HG03575 (cell line): Measurements from ENCODE around the gene FRMD4A.
"Not testable (repeated sequence)": the region's sequence is repeated elsewhere in the genome, so short reads cannot be mapped to it uniquely, and the experiment has no call there.

Experiments
- ATAC-seq: cut with Tn5 transposase; IDR thresholded peaks from one replicate; pipeline ENCODE4 v1.9.1; 2021; ENCODE audit not compliant: unreplicated experiment, insufficient number of reproducible peaks, low FRiP score; ENCODE audit errors: extremely low read depth

Gene FRMD4A

DNA sequence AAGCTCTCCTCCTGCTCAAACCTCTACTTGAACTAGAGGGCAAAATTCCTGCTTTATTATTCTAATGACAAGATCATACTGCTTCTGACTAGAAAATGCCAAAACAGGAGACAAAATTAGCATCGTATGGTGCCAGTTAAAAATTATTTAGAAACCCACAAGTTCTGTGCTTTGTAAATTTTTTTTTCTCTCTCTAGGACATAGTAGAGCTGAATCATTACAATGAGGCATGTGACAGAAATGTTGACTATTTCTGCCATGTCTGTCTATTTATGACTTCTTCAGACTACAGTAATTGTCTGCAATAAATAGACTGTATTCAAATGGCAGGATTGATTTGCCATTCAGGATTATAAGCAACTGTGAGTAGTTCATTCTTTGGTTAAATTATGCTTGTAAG, 408.1 kb downstream of the FRMD4A start:
- ATAC-seq = no peak

DNA sequence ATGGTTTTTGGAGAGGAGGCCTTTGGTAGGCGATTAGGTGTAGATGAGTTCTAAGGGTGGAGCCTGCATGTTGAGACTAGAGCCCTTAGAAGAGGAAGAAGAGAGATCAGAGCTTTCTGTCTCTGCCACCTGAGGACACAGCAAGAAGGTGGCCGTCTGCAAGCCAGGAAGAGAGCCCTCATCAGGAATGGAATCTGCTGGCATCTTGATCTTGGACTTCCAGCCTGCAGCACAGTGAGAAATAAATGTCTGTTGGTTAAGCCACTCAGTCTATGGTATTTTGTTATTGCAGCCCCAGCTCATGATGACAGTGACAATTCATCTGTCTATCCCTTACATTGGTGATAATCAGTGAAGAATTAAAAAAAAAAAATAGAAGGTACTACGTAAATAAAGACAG, 408.8 kb downstream of the FRMD4A start:
- no peak for ATAC-seq

DNA sequence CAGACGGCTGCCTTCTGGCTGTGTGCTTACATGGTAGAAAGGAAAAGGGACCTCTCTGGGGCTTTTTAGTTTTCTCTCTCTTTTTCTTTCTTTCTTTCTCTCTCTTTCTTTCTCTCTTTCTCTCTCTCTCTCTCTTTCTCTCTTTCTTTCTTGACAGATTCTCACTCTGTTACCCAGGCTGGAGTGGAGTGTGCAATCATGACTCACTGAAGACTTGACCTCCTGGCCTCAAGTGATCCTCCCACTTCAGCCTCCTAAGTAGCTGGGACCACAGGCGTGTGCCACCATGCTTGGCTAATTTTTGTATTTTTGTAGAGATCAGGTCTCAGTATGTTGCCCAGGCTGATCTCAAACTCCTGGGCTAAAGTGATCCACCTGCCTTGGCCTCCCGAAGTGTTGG, 409.6 kb downstream of the FRMD4A start:
- ATAC-seq = not testable (repeated sequence)

DNA sequence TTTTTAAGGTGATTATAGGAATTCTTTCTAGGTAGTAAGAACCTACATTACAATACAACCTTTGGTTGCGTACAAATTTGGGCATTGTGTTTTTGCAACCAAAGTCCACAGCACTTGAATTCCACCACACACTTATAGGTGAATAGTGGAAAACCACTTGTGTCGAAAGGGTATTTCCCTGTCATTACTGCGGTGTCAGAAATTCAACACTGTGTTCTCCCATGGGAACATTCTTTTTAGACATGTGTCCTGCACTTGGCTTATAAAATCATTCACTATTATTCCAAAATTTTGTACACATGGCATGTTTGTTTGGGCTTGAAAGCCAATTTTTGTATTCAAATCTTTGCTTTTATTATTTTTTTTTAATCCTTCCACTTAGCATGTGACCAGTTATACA, 410.3 kb downstream of the FRMD4A start:
- ATAC-seq = no peak

DNA sequence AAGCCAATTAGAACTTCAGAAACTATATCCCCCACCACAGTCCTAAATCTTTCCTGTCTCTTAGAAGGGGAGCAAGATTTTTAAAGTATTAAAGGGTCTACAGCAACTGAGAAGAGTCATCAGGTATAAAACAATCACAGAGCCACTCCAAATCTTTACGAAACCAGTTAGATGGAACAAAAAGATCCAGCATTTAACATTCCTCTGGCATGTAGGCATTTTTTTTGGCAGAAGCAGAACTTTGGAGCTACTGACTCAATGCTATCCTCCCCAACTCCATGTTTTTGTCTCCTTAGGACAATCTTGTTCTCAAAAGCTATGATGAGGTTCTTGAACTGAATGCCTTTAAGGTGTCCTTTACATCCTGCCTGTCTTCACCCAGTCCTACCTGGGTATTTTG, 410.7 kb downstream of the FRMD4A start:
- no peak for ATAC-seq

DNA sequence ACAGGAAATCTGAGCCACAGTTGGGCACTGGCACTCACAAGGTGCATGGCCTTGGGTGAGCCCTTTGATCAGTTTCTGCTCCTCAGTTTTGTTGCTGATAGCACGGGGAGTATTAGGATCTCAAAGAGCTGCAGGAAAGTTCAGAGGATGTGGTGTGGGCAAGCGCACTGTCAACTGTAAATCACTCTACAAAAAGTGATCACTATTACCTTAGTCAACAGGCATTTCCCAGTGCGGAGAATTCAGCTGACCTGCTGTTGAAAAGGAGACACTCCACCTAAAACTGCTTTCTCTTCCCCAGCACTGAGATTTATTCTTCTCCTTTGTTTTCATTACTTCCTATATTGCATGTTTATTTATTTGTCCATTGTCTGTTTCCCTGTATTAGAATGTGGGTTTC, 412.9 kb downstream of the FRMD4A start:
- ATAC-seq = no peak

DNA sequence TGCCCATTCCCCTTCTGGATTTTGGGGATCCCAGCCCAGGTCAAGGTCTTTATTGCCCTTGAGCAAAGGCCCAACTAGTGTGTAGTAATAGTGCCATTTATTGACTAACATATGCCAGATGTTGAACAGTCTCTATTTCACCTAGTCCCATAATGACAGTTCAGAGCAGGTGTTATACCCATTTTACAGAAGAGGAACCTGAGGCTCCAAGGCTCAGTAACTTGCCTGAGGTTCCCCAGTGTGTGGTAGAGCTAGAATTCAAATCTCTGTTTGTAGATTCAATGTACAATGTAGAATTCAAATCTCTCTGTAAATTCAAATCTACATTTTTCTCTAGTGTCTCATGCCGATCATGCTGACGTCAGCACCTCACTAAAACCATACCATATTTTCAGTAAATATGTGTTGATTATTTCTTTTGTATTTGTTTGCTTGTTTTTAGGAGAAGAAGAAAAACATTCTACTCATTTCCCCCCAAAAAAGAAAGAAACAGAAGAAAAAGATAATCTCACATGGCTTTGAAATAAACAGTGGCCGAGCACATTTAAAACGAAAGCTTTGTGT, 414.3 kb downstream of the FRMD4A start:
- no peak for ATAC-seq

DNA sequence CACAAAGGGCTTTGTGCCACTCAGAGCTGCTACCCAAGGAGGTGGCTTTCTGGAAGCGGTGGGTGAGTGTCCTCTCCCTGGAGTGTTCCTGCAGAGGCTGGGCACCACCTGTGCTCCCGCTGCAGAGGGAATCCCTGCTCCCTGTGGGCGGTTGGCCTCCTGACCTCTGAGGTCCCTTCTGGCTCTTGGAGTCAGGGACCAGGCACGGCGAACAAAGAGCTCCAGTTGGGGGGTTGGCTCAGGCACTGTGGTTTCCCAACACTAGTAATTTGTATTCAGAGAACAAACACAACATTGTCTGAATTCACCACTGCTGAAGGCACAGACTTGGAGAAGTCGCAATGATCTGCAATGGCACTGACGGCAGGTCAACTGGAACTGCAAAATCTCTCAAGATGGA, 415.0 kb downstream of the FRMD4A start:
- no peak for ATAC-seq

DNA sequence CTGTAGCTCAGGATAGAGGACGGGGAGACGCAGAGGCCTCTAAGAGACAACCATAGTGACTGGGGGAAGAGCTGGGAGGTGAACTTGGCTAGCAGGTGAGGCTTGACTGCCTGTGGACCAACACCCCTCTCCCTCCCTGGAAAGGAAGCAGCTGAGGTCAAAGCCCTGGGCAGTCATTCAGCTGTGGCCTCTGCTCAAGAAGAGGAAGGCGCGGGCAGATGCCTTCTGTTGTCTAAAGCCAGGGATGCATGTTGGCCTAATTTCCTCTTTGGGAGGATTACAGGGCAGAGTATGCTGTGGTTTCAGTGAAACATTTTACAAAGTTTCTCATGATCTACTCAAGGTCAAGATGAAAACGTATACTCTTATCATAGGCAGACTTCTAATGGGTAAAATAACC, 416.8 kb downstream of the FRMD4A start:
- ATAC-seq = no peak

DNA sequence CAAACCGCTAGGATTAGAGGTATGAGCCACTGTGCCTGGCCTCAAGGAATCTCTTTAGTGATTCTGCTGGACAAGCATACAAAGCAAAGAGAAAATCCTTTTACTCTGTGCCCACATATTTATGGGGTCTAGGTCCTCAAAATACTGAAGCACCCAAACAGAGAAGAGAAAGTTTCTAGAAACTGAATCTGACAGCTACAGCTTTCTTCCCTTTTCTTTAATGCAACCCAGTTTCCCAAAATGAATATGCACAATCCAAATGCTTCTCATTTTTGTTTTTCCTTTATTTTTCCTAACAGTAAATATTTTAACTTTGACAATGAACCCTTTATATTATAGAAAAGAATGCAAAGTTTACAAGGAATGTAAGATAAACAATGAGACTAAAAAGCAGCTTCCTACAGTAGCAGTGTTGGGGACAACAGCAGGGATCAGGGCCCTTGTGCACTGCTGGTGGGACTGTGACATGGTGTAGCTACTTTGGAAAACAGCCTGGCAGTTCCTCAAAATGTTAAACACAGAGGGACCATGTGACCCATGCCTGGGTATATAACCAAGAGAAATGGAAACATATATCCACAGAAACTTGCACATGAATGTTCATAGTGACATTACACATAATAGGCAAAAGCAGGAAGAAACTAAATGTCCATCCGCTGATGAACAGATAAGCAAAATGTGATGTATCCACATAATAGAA, 418.8 kb downstream of the FRMD4A start:
- ATAC-seq = no peak

DNA sequence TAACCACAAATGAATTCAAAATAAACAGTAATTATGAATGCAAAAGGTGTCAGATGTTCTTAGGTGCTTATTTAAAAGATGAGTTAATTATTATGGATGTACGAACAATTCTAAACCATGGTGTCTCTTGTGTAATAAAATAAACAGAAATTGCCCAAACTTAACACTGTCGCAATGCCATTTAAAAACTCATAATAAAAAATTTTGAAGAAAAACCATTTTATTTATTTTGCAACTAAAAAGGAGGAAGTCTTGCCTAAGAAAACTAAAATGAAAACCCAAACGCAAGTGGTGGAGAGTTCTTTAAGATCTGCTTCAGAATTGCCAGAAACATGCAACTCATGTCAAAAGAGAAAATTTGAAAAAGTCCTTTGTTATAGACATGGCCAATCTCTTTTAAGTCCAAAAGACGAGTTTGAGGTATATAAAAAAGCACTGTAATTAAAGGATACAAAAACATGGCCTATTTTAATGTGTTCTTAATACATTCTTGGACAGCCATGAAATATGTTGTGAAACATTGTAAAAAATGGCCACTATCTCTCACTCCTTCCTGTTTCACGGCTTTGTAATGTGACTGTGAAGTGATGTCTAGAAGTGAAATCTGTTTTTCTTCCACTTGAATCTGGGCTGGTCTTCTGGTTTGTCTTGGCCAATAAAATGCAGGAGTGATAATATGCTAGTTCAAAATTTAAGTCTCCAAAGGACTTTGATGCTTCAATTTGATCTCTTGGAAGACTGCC, 421.0 kb downstream of the FRMD4A start:
- ATAC-seq = no peak

DNA sequence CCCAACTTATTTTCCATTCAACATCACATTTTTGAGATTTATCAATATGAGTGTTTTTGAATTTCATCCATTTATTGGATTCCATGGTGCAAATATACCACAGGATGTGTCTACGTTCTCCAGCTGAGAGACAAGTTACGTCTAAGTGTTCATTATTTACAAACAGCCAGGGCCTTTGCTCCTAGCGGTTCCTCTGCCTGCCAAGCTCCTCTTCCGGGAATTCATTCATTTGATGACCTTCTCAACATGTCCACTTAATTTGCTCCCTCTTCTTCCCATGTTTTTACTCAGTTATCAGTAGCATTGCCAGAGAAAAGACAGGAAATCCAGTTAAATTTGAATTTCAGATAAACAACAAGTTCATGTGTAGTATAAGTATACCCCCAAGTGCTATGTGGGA, 422.2 kb downstream of the FRMD4A start:
- no peak for ATAC-seq

DNA sequence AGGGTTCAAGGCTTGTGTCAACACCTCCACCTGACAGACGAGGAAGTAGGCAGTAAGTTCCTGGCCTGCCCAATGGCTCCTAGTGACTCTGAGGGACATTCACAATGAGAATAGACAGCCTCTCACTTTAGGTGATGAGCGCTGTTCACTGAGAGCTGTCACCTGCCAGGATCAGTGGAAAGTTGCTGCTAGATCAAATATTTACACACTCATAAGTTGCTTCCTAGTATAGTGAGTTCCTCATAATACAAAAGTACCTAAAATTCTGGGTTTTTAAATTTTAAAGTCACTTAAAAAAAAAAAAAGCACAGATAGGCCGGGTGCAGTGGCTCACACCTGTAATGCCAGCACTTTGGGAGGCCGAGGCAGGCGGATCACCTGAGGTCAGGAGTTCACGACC, 423.2 kb downstream of the FRMD4A start:
- ATAC-seq = no peak

DNA sequence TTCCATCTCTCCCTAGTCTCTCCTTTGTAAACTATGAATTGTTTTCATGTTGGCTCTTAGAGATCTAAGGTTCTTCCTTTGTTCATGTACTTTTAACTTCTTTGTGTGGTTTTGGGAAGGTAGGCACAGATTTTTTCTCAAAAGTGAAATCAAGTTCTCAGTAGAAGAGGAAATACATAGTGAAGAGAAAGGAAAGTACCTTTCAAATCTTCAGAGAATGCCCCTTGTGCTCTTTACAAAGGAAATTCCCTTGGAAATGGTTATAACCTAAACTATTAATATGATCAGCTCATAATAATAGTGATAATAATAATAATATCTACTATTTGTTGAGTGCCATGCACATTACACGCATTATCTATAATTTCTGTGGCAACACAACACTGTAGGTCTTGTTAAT, 425.4 kb downstream of the FRMD4A start:
- ATAC-seq = no peak

DNA sequence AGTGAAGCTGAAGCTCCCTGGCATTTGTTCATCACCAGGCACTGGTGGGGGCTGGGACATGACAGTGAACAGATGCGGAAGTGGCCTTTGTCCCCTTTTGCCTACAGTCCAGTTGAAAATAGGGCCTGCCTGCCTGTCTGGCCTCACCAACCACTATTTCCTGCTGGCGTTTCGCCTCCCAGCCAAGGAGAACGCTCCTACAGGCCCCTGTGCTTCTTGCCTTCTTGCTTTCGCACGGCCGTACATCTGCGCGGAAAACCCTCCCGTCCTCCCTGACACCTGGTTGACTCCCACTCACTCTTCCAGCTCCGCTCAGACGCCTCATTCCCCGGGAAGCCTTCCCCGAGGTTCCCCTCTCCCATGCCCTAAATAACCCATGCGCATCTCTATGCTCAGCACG, 426.7 kb downstream of the FRMD4A start:
- no peak for ATAC-seq

DNA sequence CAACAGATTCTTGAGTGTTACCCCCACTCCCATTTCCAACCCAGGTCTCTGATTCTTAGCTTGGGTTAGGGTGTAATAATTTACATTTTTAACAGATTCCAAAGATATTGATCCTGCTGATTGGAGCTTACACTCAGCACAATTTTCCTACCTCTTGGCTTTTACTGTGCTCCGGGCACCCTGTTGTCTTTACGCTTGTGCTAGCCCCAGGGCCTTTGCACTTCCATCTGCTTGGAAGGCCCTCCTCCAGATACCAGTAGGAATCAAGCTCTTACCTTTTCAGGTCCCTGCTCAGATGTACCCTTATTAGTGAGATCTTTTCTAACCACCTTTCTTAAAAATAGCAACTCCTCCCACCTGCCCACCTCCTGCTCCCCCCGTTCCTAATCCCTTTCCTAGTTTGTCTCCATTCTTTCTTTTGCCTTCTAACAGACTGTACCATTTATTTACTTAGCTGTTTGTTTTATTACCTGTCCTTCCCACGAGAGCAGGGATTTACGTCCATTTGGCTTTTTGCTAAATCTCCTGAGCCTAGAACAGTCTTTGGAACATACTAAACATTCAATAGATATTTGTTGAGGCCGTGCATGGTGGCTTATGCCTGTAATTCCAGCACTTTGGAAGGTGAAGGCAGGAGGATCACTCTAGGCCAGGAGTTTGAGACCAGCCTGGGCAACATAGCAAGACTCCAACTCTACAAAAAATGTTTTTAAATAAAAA, 427.7 kb downstream of the FRMD4A start:
- no peak for ATAC-seq

DNA sequence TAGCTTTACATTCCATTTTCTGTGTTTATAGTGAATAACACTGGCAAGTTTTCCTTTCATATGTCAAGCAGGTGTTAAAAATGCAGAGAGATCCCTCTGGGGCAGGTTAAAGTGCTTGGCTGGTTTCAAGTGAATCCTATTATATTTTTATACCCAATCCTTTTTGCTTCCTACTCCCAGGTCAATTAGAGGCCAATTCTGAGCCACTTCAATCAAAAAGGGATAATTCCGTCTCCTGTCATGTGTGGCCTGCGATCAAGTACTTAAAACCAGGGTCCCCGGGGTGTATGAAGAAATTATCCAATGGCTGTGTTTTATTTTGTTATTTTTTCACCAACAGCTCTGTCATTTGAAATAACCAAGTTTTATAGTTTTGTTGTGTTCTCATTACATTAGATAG, 430.8 kb downstream of the FRMD4A start:
- no peak for ATAC-seq

DNA sequence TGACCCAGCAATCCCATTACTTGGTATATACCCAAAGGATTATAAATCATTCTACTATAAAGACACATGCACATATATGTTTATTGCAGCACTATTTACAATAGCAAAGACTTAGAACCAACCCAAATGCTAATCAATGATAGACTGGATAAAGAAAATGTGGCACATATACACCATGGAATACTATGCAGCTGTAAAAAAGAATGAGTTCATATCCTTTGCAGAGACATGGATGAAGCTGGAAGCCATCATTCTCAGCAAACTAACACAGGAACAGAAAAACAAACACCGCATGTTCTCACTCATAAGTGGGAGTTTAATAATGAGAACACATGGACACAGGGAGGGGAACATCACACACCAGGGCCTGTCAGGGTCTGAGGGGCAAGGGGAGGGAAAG, 434.6 kb downstream of the FRMD4A start:
- not testable (repeated sequence) for ATAC-seq

DNA sequence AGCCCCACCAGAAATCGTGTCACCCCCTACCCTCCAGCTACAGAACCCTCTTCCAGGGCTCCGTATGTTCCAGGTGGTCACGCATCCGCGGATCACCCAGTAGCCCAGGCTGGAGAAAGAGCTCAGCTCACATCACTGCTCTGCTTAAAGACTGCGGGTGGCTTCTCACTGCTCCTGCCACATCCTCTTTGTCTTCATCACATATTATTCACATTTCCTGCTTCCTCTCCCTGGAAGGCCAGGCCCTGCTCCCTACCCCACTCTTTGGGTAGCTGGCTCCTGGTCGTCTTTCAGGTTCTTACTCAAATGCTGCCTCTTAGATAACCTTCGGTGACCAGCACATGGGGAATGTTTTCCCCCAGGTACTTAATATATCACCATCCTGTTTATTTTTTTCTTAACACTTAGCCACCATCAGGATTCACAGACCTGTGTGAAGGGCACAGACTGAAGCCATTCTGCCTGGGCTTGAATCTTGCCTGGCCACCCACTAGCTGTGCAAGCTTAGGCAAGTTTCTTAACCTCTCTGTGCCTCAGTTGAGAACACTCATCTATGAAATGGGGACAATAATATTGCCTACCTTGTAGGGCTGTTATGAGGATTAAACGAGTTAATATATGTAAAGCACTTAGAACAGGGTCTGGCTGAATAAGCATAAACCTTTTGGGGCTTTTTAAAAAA, 436.2 kb downstream of the FRMD4A start:
- no peak for ATAC-seq
